Activated CD4-positive, alpha-beta T cell treated with anti-CD3 and anti-CD28 coated beads for 36 hours (primary cell): ENCODE data around the gene ATP6V0C. TPM values are rescaled to one million over a fixed set of nuclear protein-coding genes. Genes with fewer than 3 reads are reported as not detected.

ENCODE experiments used
- ATAC-seq: fragments of 200-7000 bp; cut with Tn5 transposase; one replicate; pipeline ENCODE4 v1.10.0; 2021; ENCODE audit warnings: mild to moderate bottlenecking, moderate library complexity
- CTCF ChIA-PET: fragments of 350-600 bp; sonication (Branson Sonifier 250); formaldehyde crosslinking; loops from one replicate; lab custom pipeline; 2021; ENCODE audit warnings: antibody characterized with exemption; lab: Charles Lee
- POLR2A ChIA-PET: fragments of 350-600 bp; sonication (Branson Sonifier 250); formaldehyde crosslinking; loops from one replicate; lab custom pipeline; 2021; ENCODE audit warnings: antibody characterized with exemption, inconsistent platforms; lab: Charles Lee
- DNase-seq: peaks from one replicate; pipeline ENCODE4 v3.0.0-alpha.2; 2020
- H3K27ac Mint-ChIP-seq: one replicate; pipeline ENCODE4 v1.8.0; 2021; ENCODE audit warnings: mixed read lengths
- H3K27me3 Mint-ChIP-seq: one replicate; pipeline ENCODE4 v1.8.0; 2021; ENCODE audit warnings: mixed read lengths
- H3K36me3 Mint-ChIP-seq: one replicate; pipeline ENCODE4 v1.8.0; 2021; ENCODE audit warnings: low read depth, mixed read lengths
- H3K4me1 Mint-ChIP-seq: one replicate; pipeline ENCODE4 v1.8.0; 2021; ENCODE audit warnings: mixed read lengths
- H3K4me3 Mint-ChIP-seq: one replicate; pipeline ENCODE4 v1.8.0; 2021; ENCODE audit warnings: mild to moderate bottlenecking, moderate library complexity, mixed read lengths
- H3K9me3 Mint-ChIP-seq: one replicate; pipeline ENCODE4 v1.8.0; 2021; ENCODE audit warnings: low read depth, mixed read lengths
- intact Hi-C, 2 experiments: fragments of 100-400 bp; cut with DNase I in 1 of 2; cut with micrococcal nuclease in 1 of 2; formaldehyde crosslinking; loops; one replicate each; pipeline versions ENCODE4 v1.14.2 to v1.15.1; 2022 to 2024; cut with DNase I, micrococcal nuclease
- total RNA-seq, 2 experiments: library from RNA; stranded (reverse); gene quantifications; one replicate each; pipeline ENCODE4 v1.2.3, GENCODE V29; 2021

The ATP6V0C gene
- total RNA-seq, 2 experiments from 2014 or later, result 91.7 to 130 TPM

DNA sequence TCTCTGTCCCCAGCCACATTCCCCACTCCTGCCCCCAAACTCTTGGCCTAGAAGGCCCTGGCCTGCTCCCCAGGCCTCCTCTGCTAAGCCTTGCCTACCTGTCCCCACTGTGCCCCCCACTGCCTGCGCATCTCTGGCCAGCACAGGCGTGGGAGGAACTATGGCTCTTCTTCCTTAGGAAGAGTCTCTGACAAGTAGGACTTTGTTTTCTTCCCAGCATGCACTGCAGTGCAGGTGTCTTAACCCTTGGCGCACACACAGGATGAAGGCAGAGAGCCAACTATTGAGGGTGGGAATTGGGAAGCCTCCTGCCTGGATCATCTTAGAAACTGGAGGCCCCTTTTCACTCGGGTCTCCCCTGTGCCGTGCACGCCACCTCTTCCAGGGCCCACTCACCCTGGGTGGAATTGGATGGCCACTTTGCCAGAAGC, 10.1 kb downstream of the ATP6V0C start:
- POLR2A ChIA-PET, result no interaction called here
- H3K4me3 Mint-ChIP-seq, result no peak overlapping the region
- CTCF ChIA-PET, result interaction anchor here (0.7 kb wide), 3 partner anchors 299 to 776 kb away, joined by 3 to 5 read pairs (median 4); no protein-coding TSS in a partner anchor
- H3K27ac Mint-ChIP-seq, result no peak overlapping the region
- no peak for ATAC-seq
- H3K4me1 Mint-ChIP-seq, result peaks cover 22% of the 10 kb centered on the region
- H3K9me3 Mint-ChIP-seq, result no peaks in the 10 kb centered on the region
- intact Hi-C loops, result no loop called here
- no peaks in the 10 kb centered on the region for H3K27me3 Mint-ChIP-seq
- no peak for DNase-seq
- H3K36me3 Mint-ChIP-seq, result peaks cover 22% of the 10 kb centered on the region

DNA sequence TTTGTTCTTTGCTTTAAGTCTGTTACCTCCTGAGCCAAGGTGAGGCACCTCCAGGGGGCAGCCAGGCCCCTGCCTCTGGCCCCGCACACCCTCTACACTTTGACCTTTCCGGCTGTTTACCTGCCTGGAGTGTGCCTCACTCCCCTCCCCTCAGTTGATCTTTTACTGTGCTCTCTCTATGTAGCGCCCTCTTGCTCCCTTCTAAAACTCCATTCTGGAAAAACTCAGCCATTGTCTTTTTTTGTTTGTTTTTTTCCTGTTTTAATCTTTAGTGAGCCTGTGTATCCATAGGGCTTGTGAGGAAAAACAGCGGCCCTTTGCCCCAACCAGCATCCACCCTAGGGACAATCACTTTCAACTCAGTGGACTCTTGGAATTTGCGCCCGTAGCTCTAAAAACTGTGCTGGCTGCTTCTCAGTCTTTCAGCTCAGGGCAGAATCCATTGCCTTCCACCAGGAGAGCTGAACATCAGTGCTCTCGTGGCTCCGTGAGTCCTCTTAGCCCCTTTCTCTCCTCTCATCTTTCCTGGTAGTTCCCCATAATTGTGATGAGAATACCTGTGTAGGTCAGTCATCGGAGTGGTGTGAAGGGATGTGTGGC, 10.7 kb downstream of the ATP6V0C start:
- ChIA-PET POLR2A (no interaction called here), CTCF (interaction anchor here (0.7 kb wide), 2 partner anchors 298 to 330 kb away, joined by 3 to 5 read pairs; no protein-coding TSS in a partner anchor)
- H3K9me3 Mint-ChIP-seq, result no peaks in the 10 kb centered on the region
- no peak for DNase-seq
- H3K27ac Mint-ChIP-seq, result peak overlapping the region; percentile 19
- intact Hi-C loops, result no loop called here
- ATAC-seq, result no peak
- peaks cover 18% of the 10 kb centered on the region for H3K4me1 Mint-ChIP-seq
- H3K4me3 Mint-ChIP-seq, result no peak overlapping the region
- peaks cover 20% of the 10 kb centered on the region for H3K36me3 Mint-ChIP-seq
- no peaks in the 10 kb centered on the region for H3K27me3 Mint-ChIP-seq

DNA sequence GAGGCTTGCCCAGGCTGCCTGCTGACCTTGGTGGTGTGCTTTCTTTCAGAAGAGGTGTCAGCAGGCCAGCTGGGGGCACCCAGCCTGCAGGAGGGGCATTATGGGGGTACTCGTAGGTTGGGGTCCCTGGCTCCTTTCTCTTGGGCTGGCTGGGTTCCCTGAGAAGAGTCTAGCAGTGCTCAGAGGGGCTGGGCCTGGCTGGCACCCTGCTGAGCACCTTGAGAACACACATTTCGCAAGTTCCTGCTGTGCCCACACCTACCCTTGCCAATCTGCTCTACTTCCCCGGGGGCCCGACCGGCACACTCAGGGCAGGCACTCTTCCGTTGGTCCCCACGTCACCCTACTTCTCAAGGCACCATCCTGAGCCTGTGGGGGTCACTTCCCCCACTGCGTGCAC, 12.4 kb downstream of the ATP6V0C start:
- CTCF ChIA-PET, result no interaction called here
- intact Hi-C loops, result no loop called here
- H3K27me3 Mint-ChIP-seq, result no peaks in the 10 kb centered on the region
- peaks cover 15% of the 10 kb centered on the region for H3K36me3 Mint-ChIP-seq
- no peak overlapping the region for H3K27ac Mint-ChIP-seq
- H3K4me1 Mint-ChIP-seq, result peaks cover 11% of the 10 kb centered on the region
- POLR2A ChIA-PET, result no interaction called here
- no peaks in the 10 kb centered on the region for H3K9me3 Mint-ChIP-seq
- no peak overlapping the region for H3K4me3 Mint-ChIP-seq
- ATAC-seq, result no peak
- no peak for DNase-seq

DNA sequence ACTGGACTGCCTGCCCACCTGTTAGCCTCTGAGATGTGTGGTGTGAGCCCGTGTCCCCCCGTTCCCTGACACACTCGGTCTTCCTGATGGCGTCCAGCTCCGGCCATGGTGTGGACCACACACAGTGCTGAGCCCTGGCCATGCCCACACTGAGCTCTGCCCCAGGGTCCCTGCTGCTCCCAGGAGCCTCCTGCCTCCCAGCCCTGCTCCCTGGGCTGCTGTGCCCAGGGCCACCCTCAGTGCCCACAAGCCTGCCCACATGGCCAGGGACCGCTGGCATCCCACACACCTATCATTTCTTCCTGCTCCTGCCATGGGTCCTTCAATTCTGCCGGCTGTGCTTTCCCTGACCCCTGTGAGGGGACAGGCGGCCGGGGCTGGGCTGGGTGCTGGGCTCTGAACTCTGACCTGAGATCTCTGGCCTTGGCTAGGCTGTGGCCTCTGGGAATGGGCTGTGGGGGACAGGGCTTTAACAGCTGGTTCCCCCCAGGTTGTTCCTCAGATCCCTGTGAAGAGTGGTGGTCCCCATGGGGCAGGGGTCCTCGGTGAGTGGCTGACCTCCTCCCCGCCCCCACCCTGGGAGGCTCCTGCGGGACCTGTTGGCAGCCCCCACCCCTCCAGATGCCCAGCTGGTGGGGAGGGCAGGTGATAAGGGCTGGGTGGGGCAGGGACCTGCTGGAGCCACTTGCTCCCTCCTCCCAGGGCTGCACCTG, 13.5 kb downstream of the ATP6V0C start:
- CTCF ChIA-PET, result no interaction called here
- no peaks in the 10 kb centered on the region for H3K9me3 Mint-ChIP-seq
- H3K4me1 Mint-ChIP-seq, result peaks cover 12% of the 10 kb centered on the region
- intact Hi-C loops, result no loop called here
- H3K27me3 Mint-ChIP-seq, result no peaks in the 10 kb centered on the region
- H3K4me3 Mint-ChIP-seq, result no peak overlapping the region
- POLR2A ChIA-PET, result no interaction called here
- no peak for ATAC-seq
- peaks cover 13% of the 10 kb centered on the region for H3K36me3 Mint-ChIP-seq
- H3K27ac Mint-ChIP-seq, result no peak overlapping the region
- DNase-seq, result no peak

DNA sequence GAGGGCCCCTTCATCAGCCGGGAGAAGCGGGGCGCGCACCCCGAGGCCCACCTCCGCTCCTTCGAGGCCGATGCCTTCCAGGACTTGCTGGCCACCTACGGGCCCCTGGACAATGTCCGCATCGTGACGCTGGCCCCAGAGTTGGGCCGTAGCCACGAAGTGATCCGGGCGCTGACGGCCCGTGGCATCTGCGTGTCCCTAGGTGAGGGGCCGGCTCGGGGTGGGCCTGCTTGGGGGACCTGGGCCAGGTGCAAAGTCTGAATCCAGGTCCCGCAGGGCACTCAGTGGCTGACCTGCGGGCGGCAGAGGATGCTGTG, 14.0 kb downstream of the ATP6V0C start:
- intact Hi-C loops, result no loop called here
- ChIA-PET CTCF (no interaction called here), POLR2A (no interaction called here)
- no peak overlapping the region for H3K27ac Mint-ChIP-seq
- H3K4me1 Mint-ChIP-seq, result peaks cover 17% of the 10 kb centered on the region
- no peaks in the 10 kb centered on the region for H3K27me3 Mint-ChIP-seq
- ATAC-seq (no peak), DNase-seq (no peak)
- peaks cover 13% of the 10 kb centered on the region for H3K36me3 Mint-ChIP-seq
- H3K4me3 Mint-ChIP-seq, result no peak overlapping the region
- no peaks in the 10 kb centered on the region for H3K9me3 Mint-ChIP-seq

DNA sequence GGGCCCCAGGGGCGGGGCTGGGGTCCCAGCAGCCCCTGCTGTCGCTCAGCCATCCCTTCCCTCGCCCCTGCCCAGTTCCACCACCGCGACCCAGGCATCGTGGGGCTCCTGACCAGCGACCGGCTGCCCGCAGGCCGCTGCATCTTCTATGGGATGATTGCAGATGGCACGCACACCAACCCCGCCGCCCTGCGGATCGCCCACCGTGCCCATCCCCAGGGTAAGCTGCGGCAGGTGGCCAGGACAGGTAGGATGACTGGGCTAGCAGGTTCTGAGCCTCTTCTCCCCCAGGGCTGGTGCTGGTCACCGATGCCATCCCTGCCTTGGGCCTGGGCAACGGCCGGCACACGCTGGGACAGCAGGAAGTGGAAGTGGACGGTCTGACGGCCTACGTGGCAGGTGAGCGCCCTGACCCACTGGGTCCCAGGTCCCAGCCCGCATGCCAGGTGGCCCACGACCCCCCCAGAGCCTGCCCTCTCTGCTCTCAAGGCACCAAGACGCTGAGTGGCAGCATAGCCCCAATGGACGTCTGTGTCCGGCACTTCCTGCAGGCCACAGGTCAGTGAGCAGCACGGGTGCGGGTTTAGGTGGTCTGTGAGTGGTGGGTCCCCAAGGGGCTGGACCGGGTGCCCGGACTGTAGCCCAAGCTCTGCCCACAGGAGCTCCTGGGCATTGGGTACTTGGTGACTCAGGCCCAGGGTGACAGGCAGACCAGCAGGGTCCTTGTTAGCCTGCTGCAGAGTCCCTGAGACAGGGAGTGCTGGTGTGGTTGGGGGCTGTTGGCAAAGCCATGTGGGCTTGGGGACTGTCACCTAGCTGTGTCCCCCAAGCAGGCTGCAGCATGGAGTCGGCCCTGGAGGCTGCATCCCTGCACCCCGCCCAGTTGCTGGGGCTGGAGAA, 14.7 kb downstream of the ATP6V0C start:
- ChIA-PET POLR2A (interaction anchor here (1.8 kb wide), 1 partner anchor 8 kb away, joined by 5 read pairs; the partner anchor contains the start of gene AMDHD2), CTCF (interaction anchor here (0.6 kb wide), 1 partner anchor 8 kb away, joined by 3 read pairs; the partner anchor contains the start of gene AMDHD2)
- Mint-ChIP-seq H3K4me1 (peaks cover 17% of the 10 kb centered on the region), H3K9me3 (no peaks in the 10 kb centered on the region), H3K27me3 (no peaks in the 10 kb centered on the region), H3K36me3 (peaks cover 13% of the 10 kb centered on the region), H3K27ac (no peak overlapping the region), H3K4me3 (no peak overlapping the region)
- no peak for ATAC-seq
- DNase-seq, result no peak
- intact Hi-C loops, result no loop called here

DNA sequence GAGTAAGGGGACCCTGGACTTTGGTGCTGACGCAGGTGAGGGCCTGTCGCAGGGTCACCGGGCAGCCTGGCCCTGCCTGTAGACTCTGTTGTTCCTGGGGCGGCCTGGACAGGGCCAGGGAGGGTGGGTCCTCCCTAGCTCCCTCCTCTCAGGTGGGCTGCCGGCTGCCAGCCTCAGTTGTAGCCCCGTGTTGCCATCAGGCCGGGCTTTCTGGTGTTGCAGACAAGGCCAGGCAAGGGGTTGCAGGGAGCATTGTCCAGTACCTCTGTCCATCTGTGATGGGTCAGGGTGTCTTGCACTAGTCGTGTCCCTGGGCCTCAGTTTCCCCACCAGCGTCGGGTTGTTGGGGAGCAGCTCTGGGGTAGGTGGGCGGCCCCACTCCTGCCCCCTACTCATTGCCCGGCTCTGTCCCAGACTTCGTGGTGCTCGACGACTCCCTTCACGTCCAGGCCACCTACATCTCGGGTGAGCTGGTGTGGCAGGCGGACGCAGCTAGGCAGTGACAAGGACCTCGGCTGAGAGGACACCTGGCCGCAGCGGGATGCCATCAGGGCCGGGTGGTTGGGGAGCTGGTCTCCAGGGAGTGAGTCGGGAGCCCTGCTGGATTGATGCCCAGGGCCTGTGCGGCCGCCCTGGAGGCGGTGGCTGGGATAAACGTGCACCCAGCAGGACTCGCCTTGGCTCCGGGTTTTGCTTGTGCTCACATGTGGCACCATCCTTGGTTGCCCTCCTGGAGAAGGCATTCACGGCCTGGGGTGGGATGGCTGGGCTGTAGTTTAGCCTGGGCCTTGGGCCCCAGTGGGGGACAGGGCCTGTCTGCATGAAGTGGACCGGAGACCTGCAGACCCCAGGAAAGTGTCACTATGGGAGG, 15.5 kb downstream of the ATP6V0C start:
- no peak overlapping the region for H3K27ac Mint-ChIP-seq
- CTCF ChIA-PET, result interaction anchor here (0.6 kb wide), 2 partner anchors 9 kb away, joined by 3 read pairs; partner anchors contain the start of gene AMDHD2
- no peak for DNase-seq

DNA sequence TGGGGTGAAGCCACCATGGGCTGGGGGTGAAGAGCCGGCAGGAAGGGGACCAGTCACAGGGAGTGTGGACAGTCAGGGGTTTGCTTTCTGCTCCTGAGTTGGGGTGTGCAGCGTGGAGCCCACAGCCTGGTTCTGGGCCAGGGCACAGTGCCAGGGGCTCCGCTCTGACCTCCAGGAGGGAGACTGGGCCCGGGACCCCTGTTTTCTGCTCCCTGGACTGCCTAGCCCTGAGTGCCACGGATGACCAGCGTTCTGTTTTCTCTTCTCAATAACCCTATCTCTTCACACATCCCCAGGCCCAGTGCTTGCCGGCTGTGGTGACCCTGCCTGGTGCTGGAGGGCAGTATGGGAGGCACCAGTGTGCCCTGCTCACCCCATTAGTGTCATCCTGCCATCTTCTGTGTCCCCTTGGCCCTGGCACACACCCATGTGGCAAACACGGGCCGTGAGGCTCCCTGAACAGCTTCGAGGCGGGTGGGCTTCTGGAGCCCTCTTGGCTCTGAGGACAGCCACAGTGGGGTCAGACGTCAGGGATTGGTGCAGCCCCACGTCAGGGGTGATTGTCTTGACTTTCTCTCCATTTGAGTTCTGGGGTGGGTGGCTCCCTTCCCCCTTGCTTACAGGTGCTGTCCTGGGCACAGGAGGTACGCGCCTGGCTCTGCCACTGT, 16.3 kb downstream of the ATP6V0C start:
- Mint-ChIP-seq H3K27ac (no peak overlapping the region), H3K27me3 (no peaks in the 10 kb centered on the region), H3K9me3 (no peaks in the 10 kb centered on the region), H3K4me3 (no peak overlapping the region), H3K4me1 (peaks cover 15% of the 10 kb centered on the region), H3K36me3 (peaks cover 2% of the 10 kb centered on the region)
- intact Hi-C loops, result loop anchor here (5.0 kb wide), 3 partner anchors 58 to 823 kb away; partner anchors contain the start of genes HCFC1R1 (in 1 of the 2), MAPK8IP3 (in 1 of the 2), NTN3 (in 1 of the 2) and THOC6 (in 1 of the 2)
- DNase-seq, result no peak
- CTCF ChIA-PET, result interaction anchor here (1.0 kb wide), 2 partner anchors 10 to 21 kb away, joined by 3 read pairs; partner anchors contain the start of gene AMDHD2
- no peak for ATAC-seq
- POLR2A ChIA-PET, result interaction anchor here (1.8 kb wide), 1 partner anchor 10 kb away, joined by 5 read pairs; the partner anchor contains the start of gene AMDHD2

More for the DNA sequence above, 15.5 kb downstream of the ATP6V0C start:
- Mint-ChIP-seq H3K4me3 (no peak overlapping the region), H3K36me3 (peaks cover 7% of the 10 kb centered on the region), H3K9me3 (no peaks in the 10 kb centered on the region), H3K4me1 (peaks cover 15% of the 10 kb centered on the region), H3K27me3 (no peaks in the 10 kb centered on the region)
- no peak for ATAC-seq
- intact Hi-C loops, result no loop called here
- POLR2A ChIA-PET, result interaction anchor here (1.8 kb wide), 1 partner anchor 9 kb away, joined by 5 read pairs; the partner anchor contains the start of gene AMDHD2

DNA sequence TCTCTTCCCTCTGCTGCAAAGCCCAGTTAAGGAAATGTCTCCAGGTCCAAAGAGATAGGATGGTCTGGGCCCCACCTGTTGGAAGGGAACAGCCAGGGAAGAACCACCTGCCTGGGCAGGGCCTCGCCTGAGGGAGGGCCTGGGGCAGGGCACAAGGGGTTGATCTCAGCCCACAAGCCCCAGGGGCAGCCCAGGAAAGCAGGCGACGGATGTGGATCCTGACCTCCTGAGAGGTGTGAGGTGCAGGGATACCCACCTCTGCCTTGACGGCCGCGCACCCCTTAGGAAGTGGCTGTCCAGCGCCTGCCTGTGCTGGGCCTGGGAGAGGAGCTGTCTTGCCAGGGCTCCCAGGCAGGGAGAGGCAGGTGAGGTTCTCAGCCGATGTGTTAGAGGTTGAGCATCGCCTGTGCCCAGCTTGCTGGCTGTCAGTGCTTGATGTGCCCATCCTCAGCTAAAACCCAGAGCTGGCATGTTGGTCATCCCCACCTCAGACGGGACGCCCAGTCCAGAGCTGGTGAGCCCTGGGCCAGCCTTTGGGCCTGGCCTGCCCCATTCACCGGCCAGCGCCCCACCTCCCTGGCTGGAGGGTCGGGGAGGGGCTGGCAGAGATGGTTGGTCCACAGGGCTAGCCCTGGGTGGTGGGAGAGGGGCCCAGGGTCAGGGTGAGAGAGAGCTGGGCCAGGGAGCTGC, 17.0 kb downstream of the ATP6V0C start:
- peak; percentile 18 for DNase-seq
- Mint-ChIP-seq H3K36me3 (peaks cover 2% of the 10 kb centered on the region), H3K9me3 (no peaks in the 10 kb centered on the region), H3K27ac (peak overlapping the region; percentile 84), H3K27me3 (no peaks in the 10 kb centered on the region), H3K4me3 (peak overlapping the region; percentile 82), H3K4me1 (peaks cover 15% of the 10 kb centered on the region)
- intact Hi-C loops, result loop anchor here (1.0 to 5.0 kb wide), 5 partner anchors 10 to 823 kb away; partner anchors contain the start of genes AMDHD2 (in 1 of the 2), ATP6V0C (in 1 of the 2), HCFC1R1 (in 1 of the 2) and MAPK8IP3 (in 1 of the 2)
- POLR2A ChIA-PET, result interaction anchor here (2.0 kb wide), 1 partner anchor 10 kb away, joined by 8 read pairs; the partner anchor contains the start of gene AMDHD2
- ATAC-seq, result no peak
- CTCF ChIA-PET, result interaction anchor here (1.0 kb wide), 2 partner anchors 10 to 21 kb away, joined by 3 read pairs; partner anchors contain the start of gene AMDHD2
